ENCODE results near the gene MCAM.
A peak's percentile ranks its signal among the peaks of the same experiment; 100 is the strongest.

The MCAM gene

DNA sequence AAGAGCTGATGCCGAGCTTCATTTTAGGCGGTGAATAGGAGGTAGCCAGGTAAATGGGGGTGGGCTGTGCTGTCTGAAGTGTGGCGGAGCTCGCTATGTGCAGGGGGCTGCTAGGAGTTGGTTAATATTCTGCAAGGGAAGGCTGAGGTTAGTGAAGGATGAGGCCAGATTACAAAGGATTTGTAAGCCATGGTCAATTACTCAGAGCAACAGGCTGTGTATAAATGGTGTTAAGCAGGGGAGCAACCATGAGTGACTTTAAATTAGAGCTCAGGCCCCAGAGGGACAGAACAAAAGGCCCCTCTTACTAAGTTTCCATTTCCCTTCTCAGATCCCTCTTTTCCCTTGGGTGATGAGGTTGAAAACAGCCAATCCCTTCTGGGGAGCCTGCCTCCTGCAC is 7.3 kb upstream of the MCAM start:
- DNase-seq, result no peak

DNA sequence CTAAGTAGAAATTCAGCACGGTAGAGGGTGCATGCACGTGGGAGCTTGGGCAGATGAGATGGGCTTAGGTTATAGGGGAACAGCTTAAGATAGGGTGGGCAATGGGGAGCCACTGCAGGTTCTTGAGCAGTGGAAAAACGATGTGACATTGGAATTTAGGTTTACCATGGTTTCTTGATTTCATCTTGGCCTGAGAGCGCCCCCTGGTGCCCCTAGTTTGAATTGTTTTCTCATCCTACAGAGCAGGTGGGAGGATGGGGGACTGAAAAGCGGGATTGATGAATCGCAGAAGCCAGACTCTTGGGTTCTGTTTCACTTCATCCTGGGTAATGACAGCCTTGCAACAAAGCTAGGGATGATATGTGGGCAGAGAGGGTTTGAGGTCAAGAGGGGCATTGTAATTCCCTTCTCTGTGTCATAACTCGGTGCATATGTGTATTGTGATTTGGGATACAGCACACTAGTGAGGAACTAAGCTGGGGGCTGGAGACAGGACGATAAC is 6.7 kb upstream of the MCAM start:
- DNase-seq, result peak; percentile 92

DNA sequence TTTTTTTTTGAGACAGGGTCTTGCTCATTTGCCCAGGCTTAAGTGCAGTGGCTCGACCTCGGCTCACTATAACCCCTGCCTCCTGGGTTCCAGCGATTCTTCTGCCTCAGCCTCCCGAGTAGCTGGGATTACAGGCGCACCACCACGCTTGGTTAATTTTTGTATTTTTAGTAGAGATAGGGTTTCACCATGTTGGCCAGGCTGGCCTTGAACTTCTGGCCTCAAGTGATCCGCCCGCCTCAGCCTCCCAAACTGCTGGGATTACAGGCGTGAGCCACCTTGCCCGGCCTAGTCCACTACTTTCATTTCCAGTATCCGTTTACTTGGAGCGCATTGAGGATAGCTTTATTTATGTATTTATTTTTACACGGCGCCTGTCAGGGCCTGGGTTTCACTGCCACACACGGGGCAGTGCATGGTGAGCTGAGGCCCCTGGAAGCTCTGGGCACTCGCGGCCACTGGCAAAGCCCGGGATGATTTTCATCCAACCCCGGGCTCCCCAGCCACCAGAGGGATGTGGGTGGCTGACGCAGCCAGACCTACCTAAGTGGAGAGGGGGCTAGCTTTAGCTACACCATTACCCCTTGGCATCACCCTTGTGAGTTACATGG is 6.1 kb upstream of the MCAM start:
- DNase-seq, result no peak

DNA sequence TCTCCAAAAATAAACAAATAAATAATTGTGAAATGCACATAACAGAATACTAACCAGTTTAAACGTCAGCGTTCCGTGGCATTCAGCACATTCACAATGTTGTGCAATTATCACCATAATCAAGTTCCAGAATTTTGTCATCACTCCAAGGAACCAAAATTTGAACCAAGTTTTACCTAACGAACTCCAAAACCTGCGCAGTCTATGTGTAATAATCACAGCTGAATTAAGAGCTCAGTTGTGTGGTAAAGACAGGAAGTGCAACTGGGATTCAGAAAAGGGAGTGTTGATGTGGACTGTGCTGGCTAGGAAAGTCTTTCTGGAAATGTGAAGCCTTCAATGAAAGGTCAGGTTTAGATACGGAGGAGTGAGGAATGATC is 5.4 kb upstream of the MCAM start:
- no peak for DNase-seq

DNA sequence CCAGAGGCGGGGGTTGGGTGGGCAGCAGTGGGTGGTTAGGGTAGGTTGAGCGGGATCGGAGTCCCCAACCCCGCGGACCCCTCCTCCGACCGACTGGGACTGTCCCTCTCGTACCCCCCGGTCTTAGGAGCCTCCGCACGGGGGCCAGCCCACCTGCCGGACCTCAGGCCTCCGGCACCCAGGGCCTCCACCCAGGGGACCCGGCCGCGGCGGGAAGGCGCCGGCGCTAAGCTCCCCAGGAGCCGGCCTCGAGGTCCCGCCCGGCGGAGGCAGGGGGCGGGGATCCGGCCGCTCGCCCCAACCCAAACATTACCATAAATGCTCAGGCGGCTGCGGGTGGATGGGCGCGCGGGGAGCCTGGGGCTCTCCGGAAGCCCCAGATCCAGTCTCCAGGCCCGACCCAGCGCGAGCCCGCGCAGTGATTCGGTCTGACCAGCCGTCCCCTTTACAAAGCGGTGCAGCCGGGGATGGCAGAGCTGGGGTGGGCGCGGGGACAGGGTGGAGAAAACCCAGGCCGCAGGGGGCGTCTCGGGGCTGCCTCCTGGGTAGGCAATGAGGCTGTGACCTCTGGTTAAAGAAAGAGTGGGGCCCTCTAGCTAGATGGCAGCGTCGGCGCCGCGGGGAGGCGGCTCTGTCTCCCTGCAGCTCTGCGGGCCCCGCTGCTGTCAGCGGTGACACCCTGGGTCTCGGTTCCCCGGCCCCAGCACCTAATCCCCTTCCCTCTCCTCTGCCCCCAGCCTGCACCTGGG is 4.0 kb upstream of the MCAM start:
- DNase-seq, result no peak

DNA sequence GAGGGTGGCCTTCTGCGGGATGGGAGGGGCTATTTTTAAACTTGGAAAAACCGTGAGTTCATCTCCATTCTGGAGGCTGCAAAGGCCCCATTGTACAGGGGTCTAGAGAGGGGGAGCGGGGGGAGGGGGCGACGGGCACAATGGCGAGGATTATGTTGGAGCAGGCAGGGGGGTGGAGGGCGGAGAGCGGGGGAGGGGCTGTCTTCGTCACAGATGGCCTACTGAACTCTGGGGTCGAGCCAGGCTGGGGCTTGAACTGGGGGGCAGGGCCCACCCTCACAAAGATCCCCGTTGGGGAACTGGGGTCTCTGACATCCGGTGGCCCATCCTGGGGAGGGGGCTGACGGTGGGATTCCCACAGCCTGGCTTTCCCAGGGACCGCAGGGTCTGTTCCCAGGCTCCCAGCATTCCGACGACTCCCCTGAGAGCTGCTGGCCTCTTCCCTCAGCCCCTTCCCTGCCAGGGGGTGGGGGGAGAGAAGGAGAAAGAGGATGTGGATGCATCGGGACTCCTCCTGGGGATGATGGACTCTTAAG is 3.4 kb upstream of the MCAM start:
- no peak for DNase-seq

DNA sequence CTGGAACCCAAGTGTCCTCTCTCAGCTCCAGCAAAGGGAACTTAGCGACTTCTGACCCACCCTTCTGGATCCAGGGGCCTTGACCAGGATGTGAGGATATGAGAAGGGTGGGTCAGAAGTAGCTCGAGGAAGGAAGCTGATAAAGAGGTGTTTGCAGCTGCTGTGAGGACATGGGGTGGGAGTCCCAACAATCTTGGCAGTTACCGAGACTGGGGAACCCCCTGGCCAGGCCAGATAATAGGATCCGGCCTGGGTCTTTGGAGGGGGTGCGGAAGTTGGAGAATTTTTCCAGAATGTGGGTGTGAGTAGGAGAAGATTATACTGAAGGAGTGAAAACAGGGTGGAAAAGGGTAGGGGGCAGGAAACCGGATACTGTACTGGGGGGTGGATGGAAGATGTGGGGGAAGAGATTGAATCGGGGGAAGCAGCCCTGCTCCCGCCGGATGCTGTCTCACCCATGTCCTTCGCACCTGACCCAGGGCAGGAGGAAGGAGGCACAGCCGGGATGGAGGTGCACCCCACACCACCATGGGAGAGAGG is 2.8 kb upstream of the MCAM start:
- no peak for DNase-seq

DNA sequence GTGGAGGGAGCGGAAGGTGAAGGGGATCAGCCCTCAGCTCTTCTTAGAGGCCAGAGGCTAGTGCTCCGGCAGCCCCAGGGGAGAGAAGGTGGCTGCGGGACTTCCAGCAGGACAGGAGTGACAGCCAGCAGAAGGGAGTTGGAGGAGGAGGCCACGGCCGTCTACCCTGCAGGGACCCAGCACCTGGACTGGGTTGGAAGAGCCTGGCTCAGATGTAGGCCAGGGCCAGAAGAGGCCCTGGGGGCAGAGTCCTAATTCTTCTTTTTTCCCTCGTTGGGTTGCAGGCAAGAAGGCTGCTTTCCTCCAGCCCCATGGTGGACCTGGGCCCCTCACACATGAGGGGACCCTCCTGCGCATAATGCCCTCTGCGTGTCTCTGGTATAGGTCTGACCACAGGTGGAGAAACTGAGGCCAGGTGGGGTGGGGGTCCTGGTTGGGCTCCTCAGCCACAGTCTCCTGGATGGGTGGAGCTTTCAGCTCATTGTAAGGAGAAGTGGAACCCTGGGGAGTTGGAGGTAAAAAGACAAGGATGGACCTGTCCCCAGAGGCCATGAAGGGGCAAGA is 2.3 kb upstream of the MCAM start:
- no peak for DNase-seq

DNA sequence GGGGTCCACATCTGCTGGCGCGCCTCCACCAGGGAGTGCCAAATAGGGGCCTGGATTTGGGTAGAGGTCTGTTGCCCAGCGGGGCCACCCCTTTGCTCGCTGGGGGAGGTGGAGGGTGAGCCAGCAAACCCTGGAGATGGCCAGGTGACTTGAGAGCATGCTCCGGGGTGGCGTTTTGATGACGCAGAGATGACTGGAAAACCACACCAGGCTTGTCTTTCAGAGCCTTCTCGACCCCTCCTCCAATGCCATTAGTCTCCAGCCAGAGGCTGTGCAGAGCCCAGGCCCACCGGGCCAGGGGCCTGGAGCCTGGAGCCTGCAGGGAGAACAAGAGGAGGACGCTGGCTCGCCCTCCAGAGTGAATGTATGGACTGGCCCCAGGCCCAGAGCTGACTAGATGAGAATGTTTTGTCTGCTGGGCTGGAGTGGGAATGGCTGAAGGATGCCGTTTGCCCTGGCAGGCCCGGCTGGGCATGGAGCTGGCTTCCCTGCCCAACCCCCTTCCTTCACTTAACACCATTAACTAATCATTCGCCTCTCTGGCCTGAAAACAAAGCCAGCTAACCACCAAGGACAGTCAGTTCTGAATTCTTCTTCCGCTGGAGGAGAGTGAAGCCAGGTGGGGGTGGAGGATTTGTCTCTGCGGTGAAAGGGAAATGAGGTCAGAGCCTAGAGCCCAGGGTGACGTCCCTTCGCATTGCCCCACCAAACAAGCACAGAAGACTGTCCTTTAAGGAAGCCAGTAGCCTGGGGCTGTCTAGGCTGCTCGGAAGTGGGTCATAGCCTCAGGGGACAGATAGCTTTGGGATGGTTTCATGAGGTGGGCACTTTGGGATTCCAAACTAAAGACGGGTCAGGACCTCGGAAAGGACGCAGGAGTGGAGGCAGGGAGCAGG is 1.6 kb upstream of the MCAM start:
- no peak for DNase-seq

DNA sequence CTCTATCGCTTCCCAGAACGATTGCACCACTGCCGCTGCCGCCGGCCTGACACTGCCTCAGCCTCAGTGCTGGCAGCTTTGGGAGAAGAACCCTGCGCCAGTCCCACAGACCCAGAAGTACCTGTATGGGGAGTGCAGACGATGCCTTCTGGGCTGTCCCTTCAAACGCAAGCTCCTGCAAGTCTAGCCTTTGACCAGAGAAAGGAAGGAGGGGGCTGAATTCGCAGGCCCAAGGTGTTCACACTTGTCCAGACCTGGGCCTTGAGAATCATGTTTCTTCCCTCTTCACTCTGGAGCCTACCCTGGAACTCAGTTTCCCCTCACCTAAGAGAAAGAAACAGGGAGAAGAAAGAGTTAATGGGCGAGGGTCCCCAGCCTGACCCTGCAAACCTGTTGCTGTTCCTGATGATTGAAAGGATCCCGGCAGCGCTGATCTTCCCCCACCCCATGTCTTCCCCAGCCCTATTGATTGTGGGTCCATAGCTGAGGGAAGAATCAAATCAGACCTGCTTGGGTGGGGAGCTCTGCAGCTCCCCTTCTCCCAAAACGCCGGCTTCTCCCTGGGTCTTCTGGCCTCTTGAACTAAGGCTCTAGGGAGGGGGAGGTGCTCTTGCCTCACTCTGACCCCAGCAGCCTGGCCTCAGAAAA is 786 bp upstream of the MCAM start:
- no peak for DNase-seq

DNA sequence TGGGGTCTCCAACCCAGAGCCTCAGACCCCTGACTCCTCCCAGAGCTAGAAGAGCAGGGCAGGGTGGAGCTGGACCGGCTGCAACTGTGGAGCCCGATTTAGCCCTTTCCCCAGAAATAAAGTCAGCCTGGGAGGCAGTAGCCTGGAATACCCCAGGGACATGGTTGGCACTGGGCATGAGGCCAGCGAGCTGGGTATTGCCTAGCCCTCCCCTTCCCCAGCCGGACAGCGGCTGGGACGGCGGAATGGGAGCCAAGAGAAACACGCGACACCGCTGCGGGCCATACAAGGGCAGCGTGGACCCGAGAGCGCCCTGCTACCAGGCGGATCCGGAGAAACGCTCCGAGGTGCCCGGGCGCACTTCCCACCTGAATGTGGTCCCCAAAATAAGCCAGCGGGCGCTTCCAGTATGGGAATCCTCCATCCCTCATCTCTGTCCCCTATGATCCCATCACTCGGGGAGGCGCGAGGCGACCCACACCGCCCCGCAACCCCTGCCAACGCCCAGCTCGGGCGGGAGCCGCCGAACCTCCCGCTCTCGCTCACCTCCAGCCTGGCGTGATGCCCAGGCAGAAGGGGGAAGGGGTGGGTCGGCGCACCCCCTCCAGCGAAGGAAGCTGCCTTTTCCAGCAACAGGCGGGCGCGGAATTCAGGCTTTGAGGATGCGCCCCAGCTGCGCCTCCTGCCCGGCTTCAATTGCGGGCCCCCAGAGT is 758 bp downstream of the MCAM start:
- peak; percentile 65 for DNase-seq

DNA sequence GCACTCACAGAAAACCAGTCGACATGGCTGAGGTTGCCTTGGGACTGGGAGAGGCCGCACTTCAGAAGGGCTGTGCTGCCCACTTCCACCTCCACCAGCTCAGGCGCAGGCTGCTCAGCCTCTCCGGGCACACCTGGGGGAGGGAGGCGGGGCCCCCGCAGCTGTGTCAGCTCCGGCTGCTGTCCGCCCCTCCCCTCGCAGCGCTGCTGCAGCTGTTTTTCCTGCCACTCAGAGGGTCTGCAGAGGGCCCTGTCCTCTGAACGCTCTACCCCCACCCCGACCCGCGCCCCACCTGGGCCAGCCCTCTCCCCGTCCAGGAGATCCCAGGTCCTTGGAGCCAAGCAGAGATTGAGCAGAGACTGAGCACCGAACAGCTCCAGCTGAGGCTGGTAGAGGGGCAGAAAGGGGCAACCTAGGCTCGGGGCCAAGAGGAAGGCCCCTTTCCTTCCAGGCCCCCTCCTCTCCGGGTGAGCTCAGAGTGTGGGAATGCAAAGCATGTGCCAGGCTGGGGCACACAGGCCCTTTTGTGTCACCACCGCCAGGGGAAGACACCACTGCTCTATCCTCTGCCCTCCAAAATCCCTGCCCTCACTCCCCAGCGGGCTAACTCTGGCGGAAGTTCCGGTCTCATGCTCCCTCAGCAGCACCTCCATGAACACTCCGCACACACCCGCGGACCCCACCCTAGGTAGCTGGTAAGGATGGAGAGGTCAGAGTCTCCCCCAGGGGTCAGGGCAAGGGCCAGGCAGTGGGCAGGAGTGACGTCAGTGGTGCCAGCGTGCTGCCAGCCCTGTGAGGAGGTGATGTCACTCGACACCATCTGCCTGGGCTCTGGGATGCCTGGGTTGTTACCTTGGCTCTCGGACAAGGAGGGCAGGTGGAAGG is 1.6 kb downstream of the MCAM start:
- DNase-seq, result peak; percentile 78

DNA sequence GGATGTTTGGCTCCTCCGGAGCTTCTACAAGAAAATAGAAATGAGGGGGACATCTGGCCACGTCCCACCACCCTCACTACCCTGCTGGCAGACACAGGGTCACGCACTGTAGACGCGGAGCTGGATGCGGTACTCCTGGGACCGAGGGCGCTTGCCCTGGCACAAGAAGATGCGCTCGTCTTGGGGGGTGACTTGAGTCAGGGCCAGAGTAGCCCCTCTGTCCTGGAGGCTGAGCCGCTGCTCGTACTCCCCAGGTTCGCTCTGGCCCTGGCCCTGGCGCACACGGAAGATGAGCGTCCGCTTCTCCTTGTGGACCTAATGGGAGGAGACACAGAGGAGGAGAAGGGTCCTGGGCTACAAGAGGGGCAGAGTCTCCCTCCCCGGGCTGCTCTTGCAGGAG is 2.2 kb downstream of the MCAM start:
- DNase-seq, result no peak

DNA sequence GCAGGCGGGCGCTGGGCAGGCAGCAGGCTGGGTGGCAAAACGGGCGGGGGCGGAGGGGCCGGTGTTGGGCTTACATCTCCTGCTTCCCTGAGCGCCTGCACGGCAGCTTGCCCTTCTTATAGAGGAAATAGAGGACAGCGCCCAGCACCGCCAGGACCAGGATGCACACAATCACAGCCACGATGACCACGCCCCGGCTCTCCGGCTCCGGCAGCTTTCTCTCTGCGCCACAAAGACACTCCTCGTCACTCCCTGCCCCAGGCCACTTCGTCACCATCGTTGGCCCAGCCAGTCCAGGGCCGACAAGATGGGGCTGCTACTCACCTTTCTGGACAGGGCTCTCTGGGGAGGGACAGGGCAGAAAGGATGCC is 6.3 kb downstream of the MCAM start:
- DNase-seq, result no peak

DNA sequence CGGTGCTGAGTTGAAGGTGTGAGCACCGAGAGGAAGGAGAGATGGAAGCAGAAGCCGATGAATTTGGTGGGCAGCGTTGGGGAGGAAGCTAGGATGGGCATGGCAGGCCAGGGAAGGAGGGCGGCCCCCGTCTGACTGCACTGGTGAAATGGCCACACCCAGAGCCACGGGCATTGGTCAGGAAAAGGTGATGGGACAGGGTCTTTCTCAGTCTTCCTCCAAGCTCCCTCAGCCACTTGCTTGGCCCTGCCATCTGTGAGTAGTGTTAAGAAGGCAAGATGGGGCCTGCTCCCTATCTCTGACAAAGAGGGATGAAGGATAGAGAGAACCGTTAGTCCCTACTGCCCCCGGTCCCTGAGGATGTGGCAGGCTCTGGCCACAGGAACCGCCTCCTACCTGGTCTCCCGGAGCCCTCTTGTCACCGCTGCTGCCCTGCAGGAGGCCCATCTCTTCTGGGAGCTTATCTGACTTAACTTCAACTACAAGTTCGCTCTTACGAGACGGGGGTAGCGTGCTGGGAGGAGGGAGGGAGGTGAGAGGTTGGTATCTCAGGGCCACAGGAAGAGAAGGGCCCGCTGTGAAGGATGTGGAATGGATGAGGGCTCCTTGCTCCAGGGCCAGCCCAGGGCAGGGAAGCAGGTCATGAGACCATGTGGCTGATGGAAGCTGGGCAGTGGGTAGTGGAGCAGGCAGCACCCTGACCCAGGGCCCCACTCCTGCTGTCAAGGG is 6.8 kb downstream of the MCAM start:
- no peak for DNase-seq

DNA sequence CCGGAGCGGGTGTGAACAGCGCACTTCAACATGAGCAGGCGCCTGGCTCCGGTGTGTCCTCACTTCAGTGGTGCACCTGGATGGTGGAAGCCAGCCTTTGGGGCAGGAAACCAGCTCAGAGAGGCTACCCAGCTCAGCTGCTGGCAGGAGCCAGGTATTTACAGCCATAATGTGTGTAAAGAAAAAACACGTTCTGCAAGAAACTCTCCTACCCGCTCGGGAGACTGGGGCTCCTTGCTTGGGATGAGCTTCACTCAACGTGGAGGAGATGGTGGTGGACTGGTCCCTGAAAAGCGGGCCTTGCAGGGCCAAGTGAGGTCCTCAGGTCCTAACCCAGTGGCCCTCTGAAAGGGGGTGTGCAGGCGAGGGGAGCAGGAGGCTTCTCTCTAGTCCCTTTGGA is 7.5 kb downstream of the MCAM start:
- DNase-seq, result no peak

DNA sequence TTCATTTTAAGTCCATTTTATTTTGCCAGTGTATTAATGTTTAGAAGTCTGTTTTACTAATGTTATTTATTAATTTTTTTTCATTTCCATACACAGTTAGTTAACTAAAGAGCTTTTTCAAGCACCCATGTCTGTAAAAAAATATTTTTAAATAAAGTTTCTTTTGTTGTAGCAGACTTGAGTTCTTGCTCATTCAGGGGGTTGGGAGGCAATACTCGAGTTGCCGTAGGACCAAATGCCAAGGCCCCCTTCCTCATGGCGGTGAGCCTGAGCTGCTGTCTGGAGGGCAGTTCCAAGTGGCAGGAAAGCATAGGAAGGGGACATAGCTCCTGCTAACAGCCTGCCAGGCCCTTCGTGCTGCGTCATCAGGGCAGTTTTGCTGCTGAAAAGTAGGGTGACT is 9.0 kb downstream of the MCAM start:
- no peak for DNase-seq

DNA sequence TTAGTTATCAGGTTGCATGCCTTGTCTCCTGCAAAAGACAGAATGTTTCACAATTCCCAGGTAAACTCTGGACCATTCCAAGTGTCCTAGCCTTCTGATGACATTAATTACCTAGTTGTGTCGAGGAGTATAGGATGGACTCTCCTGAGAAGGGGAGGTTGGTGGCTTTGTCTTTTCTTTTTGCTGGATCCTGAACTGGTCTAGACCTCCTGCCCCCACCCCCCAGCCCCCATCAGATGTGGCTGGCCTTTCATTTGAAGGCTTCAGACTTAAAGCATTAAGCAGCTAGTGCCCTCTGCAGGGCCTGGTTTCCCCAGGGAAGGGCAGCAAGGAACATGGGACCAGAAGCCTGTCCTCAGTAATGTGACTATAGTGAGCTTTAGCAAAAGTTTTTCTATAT is 9.7 kb downstream of the MCAM start:
- DNase-seq, result no peak

DNA sequence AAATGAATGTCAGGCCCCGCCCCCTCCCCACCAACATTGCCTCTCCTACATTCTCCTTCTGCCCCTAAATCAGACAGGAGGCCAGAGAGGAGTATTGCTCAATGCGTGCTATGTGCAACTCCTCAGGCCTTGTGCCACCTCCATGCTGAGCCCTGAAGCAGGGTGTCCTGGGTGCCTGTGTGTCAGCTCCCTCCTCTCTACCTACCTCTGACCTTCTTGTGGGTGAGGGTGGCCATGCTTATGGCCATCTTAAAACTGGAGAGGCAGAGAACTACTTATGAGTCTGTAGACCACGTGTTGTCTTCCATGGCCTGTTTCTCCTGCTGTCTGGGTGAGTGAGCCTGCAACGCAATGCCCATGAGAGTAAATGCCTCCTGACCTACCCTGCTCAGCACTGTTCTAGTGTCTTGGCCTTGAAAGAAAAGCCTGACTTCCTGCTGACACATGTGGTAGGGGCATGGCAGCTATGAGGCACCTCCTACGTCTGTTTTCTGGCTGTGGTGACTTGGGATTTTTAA is 10.5 kb downstream of the MCAM start:
- DNase-seq, result peak; percentile 73
